ENCODE results near the gene PKD2L2. TPM values are rescaled to one million over a fixed set of nuclear protein-coding genes. Genes with fewer than 3 reads are reported as not detected.
A peak's percentile ranks its signal among the peaks of the same experiment; 100 is the strongest.

PKD2L2 gene
- total and polyA plus RNA-seq, 9 of the 15 experiments (the other 6 are each of a cell fraction or from before 2014, with no cell fraction given) = 0.08 to 0.25 (median 0.11) TPM; not detected in 5

GRCh38 chr5:137888863-137889759, at the start of gene PKD2L2 (continued):
- peak in 1 of 2 experiments; percentile 84; a peak in 1 of 3 replicates for TF ChIP-seq CBX3 (IDR thresholded peaks at IDR 0.05; ENCODE audit: borderline replicate concordance in 1 of 2, low read length in 2 of 2)
- TF ChIP-seq HCFC1 (IDR thresholded peaks at IDR 0.05; ENCODE audit: low read depth, low read length) = peak; percentile 61
- no peak for TF ChIP-seq NFATC3 (IDR thresholded peaks at IDR 0.05)
- no peak for TF ChIP-seq ZNF174 (CRISPR knock-in tag; IDR thresholded peaks at IDR 0.05)
- no peak for TF ChIP-seq ZC3H8 (IDR thresholded peaks at IDR 0.05)
- peak; percentile 40; the same call in 1 of the 2 replicates for TF ChIP-seq ZFPM2 (CRISPR knock-in tag; IDR thresholded peaks at IDR 0.05)
- TF ChIP-seq MEIS2 (IDR thresholded peaks at IDR 0.05; ENCODE audit: partially characterized antibody) = peak; percentile 93
- TF ChIP-seq ZNF695 (CRISPR knock-in tag; IDR thresholded peaks at IDR 0.05) = 0 out of 2 replicates have a peak, but pooled peaks have one; percentile 7
- peak; percentile 97 for TF ChIP-seq ADNP (tag; IDR thresholded peaks at IDR 0.05)
- peak; percentile 80 for TF ChIP-seq HNRNPLL (IDR thresholded peaks at IDR 0.05; ENCODE audit: low read depth, low read length, poor library complexity, severe bottlenecking)
- TF ChIP-seq PRDM10 (IDR thresholded peaks at IDR 0.05; ENCODE audit: partially characterized antibody) = no peak
- TF ChIP-seq STAT5A (IDR thresholded peaks at IDR 0.05; ENCODE audit: borderline replicate concordance, low read length) = no peak
- TF ChIP-seq MLLT1 (IDR thresholded peaks at IDR 0.05) = no peak
- TF ChIP-seq KAT2B (IDR thresholded peaks at IDR 0.05; ENCODE audit: low read depth, low read length) = no peak
- TF ChIP-seq ILK (tag; IDR thresholded peaks at IDR 0.05; ENCODE audit: borderline replicate concordance, low read depth) = no peak
- no peak for TF ChIP-seq STAT6 (CRISPR knock-in tag; IDR thresholded peaks at IDR 0.05)
- TF ChIP-seq TBL1XR1 (IDR thresholded peaks at IDR 0.05; ENCODE audit: low read length in 2 of 2) = no peak
- no peak for TF ChIP-seq ZEB2 (IDR thresholded peaks at IDR 0.05)
- TF ChIP-seq TFE3 (CRISPR knock-in tag; IDR thresholded peaks at IDR 0.05) = no peak
